Measurements from ENCODE around the gene AGTR1.

DNA sequence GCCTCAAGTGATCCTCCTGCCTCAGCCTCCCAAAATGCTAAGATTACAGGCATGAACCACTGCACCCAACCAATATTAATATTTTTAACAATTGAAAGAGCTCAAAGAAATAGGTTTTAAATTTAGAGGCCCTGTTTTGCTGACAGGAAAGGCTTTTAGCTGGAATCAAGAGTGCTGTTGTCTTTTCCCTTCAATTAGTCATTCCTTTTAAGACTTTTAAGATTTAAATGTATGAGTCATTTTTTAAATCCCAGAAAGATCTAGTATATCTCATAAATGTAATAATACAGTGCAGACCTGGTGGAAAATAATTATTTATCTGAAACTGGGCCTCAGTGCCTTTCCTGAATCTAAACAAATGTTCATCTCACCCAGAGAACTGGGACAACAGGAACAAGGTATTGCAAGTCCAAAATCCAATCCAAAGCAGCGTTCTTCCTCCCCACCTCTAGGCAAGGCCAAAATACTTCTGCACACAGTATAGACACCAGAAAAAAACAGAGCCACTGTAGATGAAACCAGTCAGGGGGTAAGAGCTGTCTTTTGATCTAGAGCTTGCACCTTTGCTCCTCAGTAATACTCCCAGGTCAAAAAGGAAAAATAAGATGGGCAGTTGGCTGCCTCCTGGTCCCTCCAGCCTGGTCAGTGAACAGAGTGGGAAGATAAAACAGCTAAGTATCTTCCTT, 14.4 kb downstream of the AGTR1 start:
- TF ChIP-seq, protein P1, sequence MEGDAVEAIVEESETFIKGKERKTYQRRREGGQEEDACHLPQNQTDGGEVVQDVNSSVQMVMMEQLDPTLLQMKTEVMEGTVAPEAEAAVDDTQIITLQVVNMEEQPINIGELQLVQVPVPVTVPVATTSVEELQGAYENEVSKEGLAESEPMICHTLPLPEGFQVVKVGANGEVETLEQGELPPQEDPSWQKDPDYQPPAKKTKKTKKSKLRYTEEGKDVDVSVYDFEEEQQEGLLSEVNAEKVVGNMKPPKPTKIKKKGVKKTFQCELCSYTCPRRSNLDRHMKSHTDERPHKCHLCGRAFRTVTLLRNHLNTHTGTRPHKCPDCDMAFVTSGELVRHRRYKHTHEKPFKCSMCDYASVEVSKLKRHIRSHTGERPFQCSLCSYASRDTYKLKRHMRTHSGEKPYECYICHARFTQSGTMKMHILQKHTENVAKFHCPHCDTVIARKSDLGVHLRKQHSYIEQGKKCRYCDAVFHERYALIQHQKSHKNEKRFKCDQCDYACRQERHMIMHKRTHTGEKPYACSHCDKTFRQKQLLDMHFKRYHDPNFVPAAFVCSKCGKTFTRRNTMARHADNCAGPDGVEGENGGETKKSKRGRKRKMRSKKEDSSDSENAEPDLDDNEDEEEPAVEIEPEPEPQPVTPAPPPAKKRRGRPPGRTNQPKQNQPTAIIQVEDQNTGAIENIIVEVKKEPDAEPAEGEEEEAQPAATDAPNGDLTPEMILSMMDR (conservative IDR thresholded peaks at IDR 0.05): no peak
- no peak for TF ChIP-seq ZFX (IDR thresholded peaks at IDR 0.05)

Measured in C4-2B (cell line).